ENCODE data around the gene GPATCH2L.

Gene GPATCH2L

DNA sequence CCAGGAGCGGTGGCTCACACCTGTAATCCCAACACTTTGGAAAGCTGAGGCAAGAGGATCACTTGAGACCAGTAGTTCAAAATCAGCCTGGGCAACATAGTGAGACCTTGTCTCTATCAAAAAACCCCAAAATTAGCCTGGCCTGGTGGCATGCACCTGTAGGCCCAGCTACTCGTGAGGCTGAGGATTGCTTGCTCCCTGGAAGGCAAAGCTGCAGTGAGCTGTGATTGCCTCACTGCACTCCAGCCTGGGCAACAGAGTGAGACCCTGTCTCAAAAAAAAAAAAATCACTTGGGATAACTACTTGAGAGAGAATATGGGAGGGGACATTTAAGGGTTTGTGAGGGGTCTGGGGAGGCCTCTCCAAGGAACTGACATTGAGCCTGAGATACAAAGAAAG lies 109.0 kb downstream of the GPATCH2L start:
- TF ChIP-seq, protein P1, sequence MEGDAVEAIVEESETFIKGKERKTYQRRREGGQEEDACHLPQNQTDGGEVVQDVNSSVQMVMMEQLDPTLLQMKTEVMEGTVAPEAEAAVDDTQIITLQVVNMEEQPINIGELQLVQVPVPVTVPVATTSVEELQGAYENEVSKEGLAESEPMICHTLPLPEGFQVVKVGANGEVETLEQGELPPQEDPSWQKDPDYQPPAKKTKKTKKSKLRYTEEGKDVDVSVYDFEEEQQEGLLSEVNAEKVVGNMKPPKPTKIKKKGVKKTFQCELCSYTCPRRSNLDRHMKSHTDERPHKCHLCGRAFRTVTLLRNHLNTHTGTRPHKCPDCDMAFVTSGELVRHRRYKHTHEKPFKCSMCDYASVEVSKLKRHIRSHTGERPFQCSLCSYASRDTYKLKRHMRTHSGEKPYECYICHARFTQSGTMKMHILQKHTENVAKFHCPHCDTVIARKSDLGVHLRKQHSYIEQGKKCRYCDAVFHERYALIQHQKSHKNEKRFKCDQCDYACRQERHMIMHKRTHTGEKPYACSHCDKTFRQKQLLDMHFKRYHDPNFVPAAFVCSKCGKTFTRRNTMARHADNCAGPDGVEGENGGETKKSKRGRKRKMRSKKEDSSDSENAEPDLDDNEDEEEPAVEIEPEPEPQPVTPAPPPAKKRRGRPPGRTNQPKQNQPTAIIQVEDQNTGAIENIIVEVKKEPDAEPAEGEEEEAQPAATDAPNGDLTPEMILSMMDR (IDR thresholded peaks at IDR 0.05; ENCODE audit: low read depth, low read length, missing control alignments), result no peak

DNA sequence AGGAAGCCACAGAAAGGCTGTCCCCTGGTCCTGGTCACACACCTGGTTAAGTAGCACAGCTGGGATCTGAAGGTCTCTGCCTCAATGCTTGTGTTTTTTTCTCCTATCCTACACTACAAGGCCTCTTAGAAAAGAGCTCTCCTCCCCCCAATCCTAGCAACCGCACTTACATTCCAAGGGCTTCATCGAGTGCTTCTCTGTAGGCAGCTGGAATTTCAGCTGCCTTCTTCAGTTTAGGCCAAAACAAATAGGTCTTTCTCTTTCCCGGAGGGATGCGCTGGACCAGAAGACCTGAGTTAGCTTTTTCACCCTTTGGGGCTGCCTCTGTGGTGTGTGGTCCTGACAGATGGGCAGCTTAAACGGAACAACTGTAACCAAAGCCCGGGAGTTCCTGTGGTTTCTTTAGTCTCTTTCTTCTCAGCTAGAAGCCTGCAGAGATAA lies 109.7 kb downstream of the GPATCH2L start:
- TF ChIP-seq, protein P1 (IDR thresholded peaks at IDR 0.05; ENCODE audit: low read depth, low read length, missing control alignments), result no peak
- H3K4me3 ChIP-seq (replicated peaks; ENCODE audit: low read depth, low read length), result no peak overlapping the region
- DNase-seq (ENCODE audit: extremely low read depth, low read depth), result no peak

More for the DNA sequence above, 109.0 kb downstream of the GPATCH2L start:
- no peak overlapping the region for H3K4me3 ChIP-seq (replicated peaks; ENCODE audit: low read depth, low read length)
- no peak for DNase-seq (ENCODE audit: extremely low read depth, low read depth)

DNA sequence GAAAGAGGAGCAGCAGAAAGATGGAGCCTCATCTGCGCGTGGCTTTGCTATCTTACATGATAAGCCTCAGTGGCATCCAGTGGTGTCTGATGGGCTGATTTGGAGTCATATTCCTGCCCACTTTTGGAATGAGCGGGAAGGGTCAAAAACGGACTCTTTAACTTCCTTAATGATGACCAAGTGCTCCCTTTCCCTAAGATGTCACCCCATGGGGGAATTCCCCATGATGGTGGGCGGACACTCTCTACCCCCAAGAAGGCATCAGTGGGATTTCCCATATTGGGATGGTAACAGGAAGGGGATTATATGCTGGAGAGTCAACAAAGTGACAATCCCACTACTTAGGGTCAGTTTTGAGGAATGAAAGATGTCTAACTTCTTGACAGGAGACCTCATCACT lies 110.9 kb downstream of the GPATCH2L start:
- DNase-seq (ENCODE audit: extremely low read depth, low read depth), result no peak
- TF ChIP-seq, protein P1 (IDR thresholded peaks at IDR 0.05; ENCODE audit: low read depth, low read length, missing control alignments), result no peak
- no peak overlapping the region for H3K4me3 ChIP-seq (replicated peaks; ENCODE audit: low read depth, low read length)

Data from HFF-Myc (cell line).